Stimulated activated CD4-positive, alpha-beta T cell treated with anti-CD3 and anti-CD28 coated beads, Interleukin-4, amount 100 ng/mL, for 24 hours (primary cell): ENCODE measurements around the gene IFT80.
"Not testable (repeated sequence)": the region's sequence is repeated elsewhere in the genome, so short reads cannot be mapped to it uniquely, and the experiment has no call there.

ENCODE experiments used
- DNase-seq: peaks from one replicate; pipeline ENCODE4 v3.0.0-alpha.2; 2020

The IFT80 gene

DNA sequence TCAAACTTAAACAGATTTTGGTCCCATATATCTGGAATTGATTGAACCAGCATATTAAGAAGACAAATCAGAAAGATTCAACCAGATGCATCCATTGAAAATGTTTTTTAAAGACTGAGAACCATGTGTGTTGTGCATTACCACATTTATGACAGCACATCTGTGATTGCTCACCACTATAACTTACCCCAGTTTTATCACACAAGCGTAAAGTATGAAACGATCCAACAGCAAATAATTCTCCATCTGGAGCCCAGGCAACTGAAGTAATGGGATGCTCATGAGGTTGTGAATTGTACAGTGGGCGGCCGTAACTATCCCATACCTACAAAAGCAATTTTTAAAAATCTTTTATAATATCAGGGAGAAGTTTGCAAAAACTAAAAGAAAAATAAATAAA is 43.2 kb downstream of the IFT80 start:
- DNase-seq, result no peak

DNA sequence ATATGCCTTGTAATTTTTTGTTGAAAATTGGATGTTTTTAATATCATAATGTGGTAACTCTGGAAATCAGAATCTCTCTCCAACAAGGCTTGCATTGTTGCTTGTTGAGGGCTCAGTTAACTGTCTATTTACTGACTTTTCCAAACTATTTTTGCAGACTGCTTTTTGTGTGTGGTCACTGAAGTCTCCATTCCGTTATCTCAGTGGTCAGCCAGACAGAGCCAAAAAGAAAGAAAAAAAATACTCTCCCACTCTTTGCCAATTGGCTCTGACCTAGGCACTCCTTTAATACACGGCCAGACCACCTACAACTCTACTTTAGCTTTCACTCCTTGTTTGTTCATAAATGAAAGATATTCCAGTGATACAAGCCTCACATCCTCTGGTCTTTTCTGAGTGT is 52.5 kb downstream of the IFT80 start:
- DNase-seq, result no peak

GRCh38 chr3:160343132-160343531 is 55.9 kb downstream of the IFT80 start:
- DNase-seq, result no peak

GRCh38 chr3:160340351-160340750 is 58.7 kb downstream of the IFT80 start:
- no peak for DNase-seq

GRCh38 chr3:160331127-160331937 is 67.7 kb downstream of the IFT80 start:
- no peak for DNase-seq

DNA sequence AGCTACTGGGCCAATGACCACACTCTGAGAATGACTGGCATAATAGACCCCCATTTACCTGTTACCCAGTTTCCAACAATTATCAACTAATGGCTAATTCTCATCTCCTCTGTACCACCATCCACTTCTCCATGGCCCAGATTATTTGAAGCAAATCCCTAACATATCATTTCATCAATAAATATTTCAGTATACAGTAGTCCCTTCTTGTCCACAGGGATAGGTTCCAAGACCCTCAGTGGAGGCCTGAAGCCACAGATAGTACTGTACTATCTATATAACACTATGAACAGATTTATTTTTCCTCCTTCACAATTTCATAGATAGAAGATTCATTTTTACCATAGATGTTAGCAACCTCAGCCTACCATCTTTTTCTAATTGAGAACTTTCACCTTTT is 68.3 kb downstream of the IFT80 start:
- DNase-seq, result no peak

DNA sequence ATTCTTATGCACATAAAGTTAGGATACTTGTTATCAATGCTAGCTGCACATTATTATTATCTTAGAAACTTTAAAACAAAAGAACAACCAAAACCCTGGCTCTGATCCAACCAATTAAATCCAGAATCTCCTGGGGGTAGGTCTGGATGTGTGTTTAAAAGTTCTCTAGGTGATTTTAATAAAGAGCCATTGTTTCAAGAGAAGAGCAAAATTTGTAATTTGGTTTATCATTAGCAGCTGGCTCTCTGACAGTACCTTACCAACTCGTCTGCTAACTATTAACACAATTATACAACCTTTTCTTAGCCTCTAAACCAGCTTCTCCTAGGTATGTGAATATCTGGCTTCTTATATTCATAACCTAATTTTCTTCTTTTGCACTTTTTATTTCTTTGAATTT is 68.9 kb downstream of the IFT80 start:
- no peak for DNase-seq

DNA sequence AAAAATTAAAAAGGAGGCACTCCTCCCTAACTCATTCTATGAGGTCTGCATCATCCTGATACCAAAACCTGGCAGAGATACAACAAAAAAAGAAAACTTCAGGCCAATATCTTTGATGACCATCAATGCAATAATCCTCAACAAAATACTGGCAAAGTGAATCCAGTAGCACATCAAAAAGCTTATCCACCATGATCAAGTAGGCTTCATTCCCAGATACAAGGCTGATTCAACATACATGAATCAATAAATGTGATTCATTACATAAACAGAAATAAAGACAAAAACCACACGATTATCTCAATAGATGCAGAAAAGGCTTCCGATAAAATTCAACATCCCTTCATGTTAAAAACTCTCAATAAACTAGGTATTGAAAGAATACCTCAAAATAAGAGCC is 72.7 kb downstream of the IFT80 start:
- not testable (repeated sequence) for DNase-seq

DNA sequence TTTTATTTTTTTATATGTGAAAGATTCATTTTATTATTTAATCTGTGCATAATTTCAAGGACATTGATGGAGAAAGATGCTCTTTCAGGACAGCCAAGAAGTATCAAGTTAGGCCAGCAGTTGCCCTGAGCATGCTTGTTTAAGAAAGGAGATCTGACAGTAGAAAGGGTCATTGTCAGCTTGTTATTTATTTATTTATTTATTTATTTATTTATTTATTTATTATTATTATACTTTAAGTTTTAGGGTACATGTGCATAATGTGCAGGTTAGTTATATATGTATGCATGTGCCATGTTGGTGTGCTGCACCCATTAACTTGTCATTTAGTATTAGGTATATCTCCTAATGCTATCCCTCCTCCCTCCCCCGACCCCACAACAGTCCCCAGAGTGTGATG is 77.2 kb downstream of the IFT80 start:
- DNase-seq, result not testable (repeated sequence)

GRCh38 chr3:160319322-160319721 is 79.7 kb downstream of the IFT80 start:
- no peak for DNase-seq

DNA sequence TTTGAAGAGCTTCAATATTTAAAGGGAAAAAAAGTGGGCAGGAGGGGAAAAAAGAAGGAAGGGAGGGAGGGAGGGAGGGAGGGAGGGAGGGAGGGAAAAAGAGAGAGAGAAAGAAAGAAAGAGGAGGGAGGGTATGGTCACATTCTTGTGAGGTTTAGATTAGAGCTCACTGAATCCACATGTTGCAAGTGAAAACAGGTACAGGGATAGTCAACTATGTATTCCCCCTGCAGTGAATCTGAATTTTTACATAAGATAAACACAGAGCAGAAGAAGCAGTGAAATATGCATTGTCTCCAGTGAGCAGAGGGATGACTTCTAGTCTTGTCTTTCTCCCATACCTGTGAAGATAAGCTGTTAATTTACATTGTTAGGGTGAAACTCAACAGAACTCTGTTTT is 84.0 kb downstream of the IFT80 start:
- no peak for DNase-seq

GRCh38 chr3:160312014-160312624 is 86.9 kb downstream of the IFT80 start:
- DNase-seq, result no peak

GRCh38 chr3:160302806-160303205 is 96.2 kb downstream of the IFT80 start:
- no peak for DNase-seq

- DNase-seq, result no peak
These were observed 102.4 kb downstream of the IFT80 start for GRCh38 chr3:160296591-160296990.

DNA sequence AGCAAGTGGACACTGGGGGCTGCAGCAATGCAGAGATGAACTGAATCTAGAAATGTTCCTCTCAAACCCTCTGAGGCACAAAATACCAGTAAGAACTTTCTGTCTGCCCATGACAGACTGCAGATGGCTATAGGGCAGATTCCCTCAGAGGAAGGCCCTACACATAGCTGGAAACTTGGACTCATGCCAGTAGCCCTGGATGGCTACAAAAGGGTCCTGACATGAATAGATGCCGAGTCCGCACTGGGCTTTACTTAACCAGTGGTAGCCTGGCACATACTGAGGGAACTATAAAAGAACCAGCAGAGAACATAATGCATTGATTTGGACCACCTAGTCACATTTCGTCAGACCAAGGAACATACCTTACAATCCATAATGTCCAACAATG is 107.1 kb downstream of the IFT80 start:
- no peak for DNase-seq

DNA sequence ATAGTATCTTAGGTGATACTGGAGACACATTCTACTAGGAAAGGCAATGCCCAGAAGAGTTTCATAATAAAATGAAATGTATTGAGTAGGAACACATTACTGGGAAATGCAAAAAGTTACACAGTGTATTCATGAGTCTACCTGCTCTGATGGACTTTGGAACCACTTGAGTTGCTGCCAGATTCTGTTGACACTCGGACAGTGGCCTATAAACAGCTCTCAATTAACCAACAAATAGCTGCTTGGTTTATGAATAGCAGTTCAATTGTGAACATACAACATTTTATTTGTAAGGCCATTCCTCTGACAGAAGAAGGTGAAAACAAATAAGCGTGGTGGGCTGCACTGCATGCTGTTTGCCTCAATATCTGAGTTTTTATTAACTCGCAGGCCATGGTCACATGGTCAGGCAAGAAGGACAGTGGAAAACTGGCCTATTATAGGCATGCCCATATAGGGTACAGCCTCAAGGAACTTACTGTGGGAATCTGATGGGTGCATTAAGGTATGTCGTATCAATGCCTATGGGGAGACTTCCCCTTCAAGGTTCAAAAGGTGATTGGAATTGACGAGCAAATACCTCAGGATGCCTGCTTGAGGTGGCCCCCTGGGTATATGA is 107.6 kb downstream of the IFT80 start:
- DNase-seq, result no peak

DNA sequence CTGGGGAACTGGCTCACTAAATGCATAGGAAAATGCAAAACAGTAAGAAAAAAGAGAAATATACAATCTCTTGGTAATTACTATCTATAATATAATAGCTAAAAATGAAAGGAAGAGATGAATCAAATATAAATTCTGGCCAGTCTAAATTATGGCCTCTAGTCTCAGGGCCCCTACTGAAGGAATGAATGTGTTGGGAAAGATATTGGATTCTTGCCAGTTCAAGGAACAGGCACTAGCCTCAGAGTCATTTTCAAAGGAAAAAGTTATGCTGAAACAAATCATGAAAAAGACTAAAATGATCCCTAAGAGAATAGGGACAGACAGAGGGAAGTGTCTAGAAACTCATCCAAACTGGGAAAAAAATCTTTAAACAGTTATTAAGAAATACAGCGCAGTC is 111.4 kb downstream of the IFT80 start:
- DNase-seq, result no peak

GRCh38 chr3:160286231-160286630 is 112.8 kb downstream of the IFT80 start:
- DNase-seq, result no peak

DNA sequence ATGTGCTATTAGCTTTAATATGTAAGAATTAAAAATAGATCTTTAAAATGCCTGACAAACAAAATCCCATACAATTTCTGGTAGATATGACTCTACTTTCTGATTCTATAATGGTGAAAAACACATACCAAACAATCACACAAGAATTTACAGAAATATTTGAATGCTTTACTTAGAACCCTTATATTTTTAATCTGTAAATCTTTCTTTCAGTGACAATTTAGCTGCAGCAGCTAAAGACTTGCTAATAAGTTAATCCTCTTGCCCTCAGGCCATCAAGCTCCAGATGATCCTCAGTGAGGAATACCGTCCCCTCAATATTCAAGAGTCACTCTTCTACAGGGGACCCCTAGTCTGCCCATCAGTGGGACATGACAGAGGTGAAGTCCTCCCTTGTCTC is 118.2 kb downstream of the IFT80 start:
- no peak for DNase-seq

DNA sequence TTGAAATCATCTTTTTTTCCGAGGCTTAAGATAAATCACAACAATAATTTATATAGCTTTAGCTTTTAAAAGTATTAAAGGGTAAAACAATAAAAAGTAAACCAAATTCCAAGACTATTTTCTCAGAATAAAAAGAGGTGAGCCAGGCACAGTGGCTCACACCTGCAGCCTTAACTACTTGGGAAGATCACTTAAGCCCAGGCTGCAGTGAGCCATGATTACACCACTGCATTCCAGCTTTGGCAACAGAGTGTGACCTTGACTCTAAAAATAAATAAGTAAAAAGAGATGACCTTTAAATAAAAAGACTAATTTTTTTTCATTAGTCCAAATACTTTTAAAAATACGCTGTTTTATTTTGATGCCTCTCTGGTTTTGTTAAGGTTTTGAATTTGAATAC is 119.4 kb downstream of the IFT80 start:
- DNase-seq, result no peak

DNA sequence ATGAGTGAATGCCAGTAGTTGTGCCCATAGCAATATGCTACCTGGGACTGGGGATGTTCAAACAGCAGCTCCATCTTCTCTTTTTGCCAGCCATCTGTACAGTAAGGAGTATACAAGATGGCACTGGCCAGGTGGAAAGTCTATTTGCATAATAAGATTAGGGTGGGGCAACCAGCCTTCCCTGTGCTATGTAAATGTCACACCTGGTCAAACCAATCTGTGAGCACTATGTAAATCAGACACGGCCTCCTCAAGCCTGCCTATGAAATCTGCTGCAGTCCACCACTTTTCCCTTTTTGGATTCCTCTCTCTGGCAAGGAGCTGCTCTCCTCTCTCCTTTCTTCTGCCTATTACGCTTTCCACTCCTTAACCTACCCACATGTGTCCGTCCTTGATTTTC is 120.8 kb downstream of the IFT80 start:
- no peak for DNase-seq

- DNase-seq, result no peak
These were observed 133.9 kb downstream of the IFT80 start for GRCh38 chr3:160265088-160265487.

DNA sequence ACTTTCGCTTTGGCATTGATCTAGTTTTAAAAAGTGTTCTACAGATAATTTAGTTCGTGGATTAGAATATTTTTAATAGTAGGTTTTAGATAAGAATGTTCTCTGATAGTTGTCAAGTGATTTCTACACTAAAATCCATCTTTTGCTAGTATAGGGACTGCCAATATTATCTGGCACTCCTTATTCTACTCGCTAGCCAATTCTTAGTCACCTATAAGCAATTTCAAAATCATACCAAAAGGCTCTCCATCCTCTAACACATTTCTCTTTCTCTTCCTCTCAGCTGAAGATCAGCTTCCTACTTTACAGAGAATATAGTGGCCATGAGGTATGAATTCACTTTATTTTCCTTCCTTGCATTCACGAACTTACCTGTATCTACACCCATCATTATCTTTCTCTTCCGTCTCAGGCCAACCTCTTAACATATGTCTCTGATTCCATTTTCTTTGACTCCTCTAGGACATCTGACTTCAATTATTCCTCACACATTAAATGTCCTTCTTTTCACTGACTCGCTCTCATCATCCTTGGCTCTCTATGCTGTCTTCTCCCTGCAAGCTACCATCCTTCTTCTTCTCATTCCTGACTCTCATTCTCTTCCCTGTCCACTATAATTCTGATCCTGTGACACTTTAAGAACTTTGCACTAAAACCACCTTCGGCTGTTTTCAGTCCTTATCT is 138.3 kb downstream of the IFT80 start:
- no peak for DNase-seq

- no peak for DNase-seq
These were observed 139.4 kb downstream of the IFT80 start for GRCh38 chr3:160259589-160259988.
